Body of pancreas (tissue), 4 donors: Measurements from ENCODE around the gene OLA1. TPM values are rescaled to one million over a fixed set of nuclear protein-coding genes. Genes with fewer than 3 reads are reported as not detected.

Experiments
- ATAC-seq: fragments of 150-250 bp; one replicate; pipeline ENCODE4 v1.9.1; 2016
- DNase-seq, 4 donors: peaks; one replicate each; pipeline ENCODE4 v3.0.0-alpha.2; 2019
- H3K27ac ChIP-seq, 4 donors: fragments of 200-600 bp; sonication (generic); 1 replicate in 3 of 4; 2 replicates in 1 of 4; pipeline versions ENCODE4 v1.5.1 to v1.6.1; 2016 to 2019; ENCODE audit warnings: mild to moderate bottlenecking in 1 of 4, mixed read lengths in 1 of 4, moderate library complexity in 1 of 4
- H3K27me3 ChIP-seq, 2 donors: fragments of 200-600 bp; sonication (generic); one replicate each; pipeline ENCODE4 v1.6.0; 2016; ENCODE audit warnings: mild to moderate bottlenecking in 1 of 2
- H3K36me3 ChIP-seq, 2 donors: fragments of 200-600 bp; sonication (generic); replicated peaks in 1 of 2; 2 replicates each; pipeline ENCODE4 v1.5.1; 2016; ENCODE audit warnings: low read depth in 2 of 2; ENCODE audit not compliant: insufficient read depth in 1 of 2
- H3K4me1 ChIP-seq: fragments of 200-600 bp; sonication (generic); one replicate; pipeline ENCODE4 v1.6.0; 2016
- H3K4me3 ChIP-seq, 2 donors: fragments of 200-600 bp; sonication (generic); 1 replicate in 1 of 2; 2 replicates in 1 of 2; pipeline ENCODE4 v1.5.1; 2016 to 2019
- H3K9me3 ChIP-seq, 3 donors: fragments of 200-600 bp; sonication (generic); 1 replicate in 2 of 3; 2 replicates in 1 of 3; pipeline ENCODE4 v1.5.1; 2016
- CTCF ChIP-seq, 7 experiments: fragments of 450-650 bp in 4 of 7; fragments of 200-600 bp in 3 of 7; sonication (generic) in 3 of 7; IDR thresholded peaks; one replicate each; pipeline ENCODE4 v1.5.1; 2016 to 2019; ENCODE audit warnings: antibody characterized with exemption in 7 of 7
- POLR2A ChIP-seq, 3 donors: fragments of 450-650 bp; IDR thresholded peaks; one replicate each; pipeline ENCODE4 v1.6.1; 2016; ENCODE audit warnings: antibody characterized with exemption in 3 of 3, mild to moderate bottlenecking in 2 of 3
- WGBS, 2 donors: methylation state at CpG; one replicate each; pipeline ENCODE4 v1.1.5; 2017; 5-methylcytosine and 5-hydroxymethylcytosine counted together
- intact Hi-C: fragments of 100-400 bp; cut with DNase I; formaldehyde crosslinking; loops from one replicate; pipeline ENCODE4 v1.15.1; 2023
- total RNA-seq, 2 donors: library from RNA; depleted of rRNA; stranded (reverse); fragments of >200 nt; gene quantifications; one replicate each; pipeline ENCODE4 v1.1.0, GENCODE V29; 2016

OLA1 gene
- total RNA-seq, 2 donors from 2014 or later = 17.8 to 43.3 TPM

GRCh38 chr2:174076975-174077374, 171.4 kb downstream of the OLA1 start:
- H3K36me3 ChIP-seq = no peaks in the 10 kb centered on the region
- no peak for ATAC-seq
- H3K27me3 ChIP-seq = no peaks in the 10 kb centered on the region
- peaks cover 6% of the 10 kb centered on the region for H3K4me1 ChIP-seq
- 5 to 21% methylated on average over 1 of the region's 1 CpG for whole genome bisulfite sequencing, 2 donors
- no peak overlapping the region for H3K4me3 ChIP-seq
- TF ChIP-seq CTCF (IDR thresholded peaks at IDR 0.05) (no peak), POLR2A (IDR thresholded peaks at IDR 0.05) (no peak)
- H3K9me3 ChIP-seq = no peaks in the 10 kb centered on the region
- intact Hi-C loops = no loop called here
- no peak overlapping the region for H3K27ac ChIP-seq
- DNase-seq = no peak

- ATAC-seq = no peak
- H3K4me1 ChIP-seq = peaks cover 6% of the 10 kb centered on the region
- DNase-seq = no peak
- H3K27ac ChIP-seq = no peak overlapping the region
- no peaks in the 10 kb centered on the region for H3K27me3 ChIP-seq
- no peak overlapping the region for H3K4me3 ChIP-seq
- TF ChIP-seq CTCF (IDR thresholded peaks at IDR 0.05) (no peak), POLR2A (IDR thresholded peaks at IDR 0.05) (no peak)
- no peaks in the 10 kb centered on the region for H3K9me3 ChIP-seq
- intact Hi-C loops = no loop called here
- 79 to 95% methylated on average over 2 of the region's 2 CpGs for WGBS, 2 donors
- no peaks in the 10 kb centered on the region for H3K36me3 ChIP-seq
Observed at GRCh38 chr2:174076040-174076439, 172.3 kb downstream of the OLA1 start.

- no peaks in the 10 kb centered on the region for H3K36me3 ChIP-seq
- intact Hi-C loops = no loop called here
- DNase-seq (no peak), ATAC-seq (no peak)
- peaks cover 6% of the 10 kb centered on the region for H3K4me1 ChIP-seq
- H3K27me3 ChIP-seq = no peaks in the 10 kb centered on the region
- no peak overlapping the region for H3K27ac ChIP-seq
- no peak for TF ChIP-seq CTCF (IDR thresholded peaks at IDR 0.05)
- no peak for TF ChIP-seq POLR2A (IDR thresholded peaks at IDR 0.05)
- no peaks in the 10 kb centered on the region for H3K9me3 ChIP-seq
- H3K4me3 ChIP-seq = no peak overlapping the region
- 97 to 99% methylated on average over 4 of the region's 4 CpGs for WGBS, 2 donors
Observed at GRCh38 chr2:174074831-174075230, 173.5 kb downstream of the OLA1 start.

GRCh38 chr2:174072857-174073256, 175.5 kb downstream of the OLA1 start:
- Histone ChIP-seq H3K36me3 (no peaks in the 10 kb centered on the region), H3K4me1 (peaks cover 6% of the 10 kb centered on the region), H3K27ac (no peak overlapping the region), H3K9me3 (no peaks in the 10 kb centered on the region), H3K27me3 (no peaks in the 10 kb centered on the region), H3K4me3 (no peak overlapping the region)
- WGBS, 2 donors = 97 to 99% methylated on average over 4 of the region's 4 CpGs
- DNase-seq = no peak
- intact Hi-C loops = no loop called here
- ATAC-seq = no peak
- no peak for TF ChIP-seq POLR2A (IDR thresholded peaks at IDR 0.05)
- no peak for TF ChIP-seq CTCF (IDR thresholded peaks at IDR 0.05)

GRCh38 chr2:174072069-174072468, 176.3 kb downstream of the OLA1 start:
- ATAC-seq (no peak), DNase-seq (no peak)
- TF ChIP-seq POLR2A (IDR thresholded peaks at IDR 0.05) (no peak), CTCF (IDR thresholded peaks at IDR 0.05) (no peak)
- H3K4me3 ChIP-seq = no peak overlapping the region
- peaks cover 2% of the 10 kb centered on the region for H3K4me1 ChIP-seq
- no peak overlapping the region for H3K27ac ChIP-seq
- intact Hi-C loops = no loop called here
- no peaks in the 10 kb centered on the region for H3K27me3 ChIP-seq
- H3K36me3 ChIP-seq = no peaks in the 10 kb centered on the region
- WGBS, 2 donors = 76 to 96% methylated on average over 4 of the region's 4 CpGs
- H3K9me3 ChIP-seq = no peaks in the 10 kb centered on the region
